PC-9 (cell line): ENCODE measurements around the gene SPSB2. TPM values are rescaled to one million over a fixed set of nuclear protein-coding genes. Genes with fewer than 3 reads are reported as not detected.

Source experiments
- BruUV-seq: library from RNA; stranded (reverse); fragments of 400-500 nt; replicated peaks from 2 replicates; lab custom pipeline; 2021; lab: Mats Ljungman, UMichigan
- CTCF ChIA-PET: fragments of 300-600 bp; sonication (Branson Sonifier 250); formaldehyde crosslinking; loops from one replicate; lab custom pipeline; 2022; ENCODE audit warnings: antibody characterized with exemption; lab: Charles Lee
- POLR2A ChIA-PET: fragments of 300-600 bp; sonication (Branson Sonifier 250); formaldehyde crosslinking; loops from one replicate; lab custom pipeline; 2022; ENCODE audit warnings: antibody characterized with exemption; ENCODE audit not compliant: unreplicated experiment; lab: Charles Lee
- DNase-seq, 2 experiments: peaks; one replicate each; pipeline versions ENCODE4 v3.0.0 to v3.0.0-alpha.2; 2015 to 2022; ENCODE audit warnings: mixed read lengths in 1 of 2
- H2AFZ ChIP-seq: fragments of 200-600 bp; sonication (generic); 2 replicates; pipeline ENCODE4 v1.8.1; 2017; ENCODE audit warnings: antibody characterized with exemption
- H3F3A ChIP-seq: fragments of 200-600 bp; sonication (generic); 2 replicates; pipeline ENCODE4 v1.8.1; 2017; ENCODE audit warnings: antibody characterized with exemption, mild to moderate bottlenecking, low read depth; ENCODE audit not compliant: insufficient read depth
- H3K27ac ChIP-seq: fragments of 200-600 bp; sonication (generic); 2 replicates; pipeline ENCODE4 v1.6.1; 2016; ENCODE audit warnings: mixed run types
- H3K27me3 ChIP-seq: fragments of 200-600 bp; sonication (generic); 2 replicates; pipeline ENCODE4 v1.6.1; 2016; ENCODE audit warnings: low read depth, mixed run types; ENCODE audit not compliant: insufficient read depth
- H3K36me3 ChIP-seq: fragments of 200-600 bp; sonication (generic); 2 replicates; pipeline ENCODE4 v1.6.1; 2016; ENCODE audit warnings: low read depth, mixed run types
- H3K4me1 ChIP-seq: fragments of 200-600 bp; sonication (generic); replicated peaks from 2 replicates; pipeline ENCODE4 v1.6.1; 2016; ENCODE audit warnings: mixed run types; ENCODE audit not compliant: insufficient read depth
- H3K4me2 ChIP-seq: fragments of 200-600 bp; sonication (generic); 2 replicates; pipeline ENCODE4 v1.6.1; 2017; ENCODE audit warnings: mixed run types
- H3K4me3 ChIP-seq: fragments of 200-600 bp; sonication (generic); 2 replicates; pipeline ENCODE4 v1.6.1; 2016; ENCODE audit warnings: mixed run types
- H3K79me2 ChIP-seq: fragments of 200-600 bp; sonication (generic); 2 replicates; pipeline ENCODE4 v1.6.1; 2017; ENCODE audit warnings: low read depth, mixed run types
- H3K9me2 ChIP-seq: fragments of 200-600 bp; sonication (generic); 2 replicates; pipeline ENCODE4 v1.8.1; 2017; ENCODE audit warnings: mild to moderate bottlenecking; ENCODE audit not compliant: insufficient read depth
- H3K9me3 ChIP-seq: fragments of 200-600 bp; sonication (generic); 2 replicates; pipeline ENCODE4 v1.8.1; 2016; ENCODE audit warnings: low read depth; ENCODE audit not compliant: insufficient read depth
- H4K20me1 ChIP-seq: fragments of 200-600 bp; sonication (generic); 2 replicates; pipeline ENCODE4 v1.8.1; 2017; ENCODE audit not compliant: insufficient read depth
- CTCF ChIP-seq: fragments of 200-600 bp; sonication (generic); conservative IDR thresholded peaks from 2 replicates; pipeline ENCODE4 v1.6.1; 2017; ENCODE audit warnings: mixed run types, antibody characterized with exemption, mild to moderate bottlenecking, moderate library complexity
- EZH2 ChIP-seq: fragments of 200-600 bp; sonication (generic); IDR thresholded peaks from 2 replicates; pipeline ENCODE4 v1.8.0; 2017; ENCODE audit warnings: antibody characterized with exemption, low read depth
- intact Hi-C: fragments of 100-400 bp; cut with micrococcal nuclease; formaldehyde crosslinking; loops from one replicate; pipeline ENCODE4 v1.10.0; 2022; ENCODE audit not compliant: unreplicated experiment
- total RNA-seq: library from RNA; stranded (reverse); gene quantifications from 2 replicates; pipeline ENCODE4 v1.2.3, GENCODE V29; 2021

Gene SPSB2
- total RNA-seq, 1 experiment from 2014 or later, result 28.9 TPM

- no peak overlapping the region for H3K4me3 ChIP-seq
- peaks cover 12% of the 10 kb centered on the region for H3K4me1 ChIP-seq
- peaks cover 19% of the 10 kb centered on the region for H3K79me2 ChIP-seq
- no peaks in the 10 kb centered on the region for H3K9me3 ChIP-seq
- no peaks in the 10 kb centered on the region for H3K36me3 ChIP-seq
- BruUV-seq, result no TSS peak
- H3F3A ChIP-seq, result peaks cover 26% of the 10 kb centered on the region; the same call in 1 of the 2 replicates
- no peaks in the 10 kb centered on the region for H3K9me2 ChIP-seq
- no peak overlapping the region for H2AFZ ChIP-seq
- no peak overlapping the region for H3K4me2 ChIP-seq
- intact Hi-C loops, result no loop called here
- no peaks in the 10 kb centered on the region for H4K20me1 ChIP-seq
- CTCF ChIA-PET, result no interaction called here
- H3K27me3 ChIP-seq, result no peaks in the 10 kb centered on the region
- TF ChIP-seq CTCF (no peak), EZH2 (no peak)
- no peak for DNase-seq
- POLR2A ChIA-PET, result no interaction called here
- H3K27ac ChIP-seq, result no peak overlapping the region
These were observed 25.4 kb downstream of the SPSB2 start for GRCh38 chr12:6847676-6848075.

- no peak overlapping the region for H2AFZ ChIP-seq
- H3F3A ChIP-seq, result peaks cover 23% of the 10 kb centered on the region; the same call in 1 of the 2 replicates
- H3K4me2 ChIP-seq, result no peak overlapping the region
- H4K20me1 ChIP-seq, result no peaks in the 10 kb centered on the region
- no peaks in the 10 kb centered on the region for H3K27me3 ChIP-seq
- no peaks in the 10 kb centered on the region for H3K9me2 ChIP-seq
- TF ChIP-seq EZH2 (no peak), CTCF (no peak)
- intact Hi-C loops, result no loop called here
- H3K9me3 ChIP-seq, result no peaks in the 10 kb centered on the region
- no peak overlapping the region for H3K27ac ChIP-seq
- no peaks in the 10 kb centered on the region for H3K36me3 ChIP-seq
- ChIA-PET CTCF (no interaction called here), POLR2A (no interaction called here)
- no peak for DNase-seq
- peaks cover 12% of the 10 kb centered on the region for H3K4me1 ChIP-seq
- no TSS peak for BruUV-seq
- peaks cover 19% of the 10 kb centered on the region for H3K79me2 ChIP-seq
- H3K4me3 ChIP-seq, result no peak overlapping the region
These were observed 26.7 kb downstream of the SPSB2 start for GRCh38 chr12:6846316-6846869.

GRCh38 chr12:6845395-6845794 is 27.7 kb downstream of the SPSB2 start:
- ChIA-PET POLR2A (no interaction called here), CTCF (no interaction called here)
- H3K79me2 ChIP-seq, result peaks cover 12% of the 10 kb centered on the region
- H2AFZ ChIP-seq, result no peak overlapping the region
- H3K4me1 ChIP-seq, result peaks cover 8% of the 10 kb centered on the region
- no peaks in the 10 kb centered on the region for H3K36me3 ChIP-seq
- DNase-seq, result no peak
- H3K27me3 ChIP-seq, result no peaks in the 10 kb centered on the region
- H3K9me2 ChIP-seq, result no peaks in the 10 kb centered on the region
- H4K20me1 ChIP-seq, result no peaks in the 10 kb centered on the region
- intact Hi-C loops, result no loop called here
- H3K9me3 ChIP-seq, result no peaks in the 10 kb centered on the region
- BruUV-seq, result no TSS peak
- H3F3A ChIP-seq, result peaks cover 21% of the 10 kb centered on the region; the same call in 1 of the 2 replicates
- H3K27ac ChIP-seq, result no peak overlapping the region
- TF ChIP-seq EZH2 (no peak), CTCF (no peak)
- no peak overlapping the region for H3K4me3 ChIP-seq
- H3K4me2 ChIP-seq, result no peak overlapping the region
